ENCODE measurements around the gene THADA.

The THADA gene

DNA sequence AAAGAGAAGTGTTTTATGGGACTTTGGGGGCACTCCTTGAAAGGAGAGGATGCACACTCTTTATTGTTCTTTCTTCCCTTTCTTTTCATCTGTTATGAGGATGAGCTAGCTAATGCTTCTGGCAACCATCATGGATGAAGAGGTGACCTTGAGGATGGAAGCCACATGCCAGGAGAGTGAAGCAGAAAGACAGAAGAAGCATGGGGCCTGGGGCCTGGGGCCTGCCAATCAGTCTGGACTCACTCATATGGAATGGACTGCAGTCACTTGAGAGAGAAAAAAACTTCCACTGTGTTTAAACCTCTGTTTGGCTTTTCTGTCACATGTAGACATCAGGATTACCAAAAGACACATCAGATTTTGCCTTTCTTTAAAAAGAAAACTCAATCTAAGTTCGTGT, 333.6 kb downstream of the THADA start:
- Histone ChIP-seq H3K9me3 (ENCODE audit: control insufficient read depth in 2 of 2, low read length in 2 of 2) (no peaks in the 10 kb centered on the region), H3K4me3 (ENCODE audit: low read length in 2 of 2) (no peak overlapping the region), H3K36me3 (ENCODE audit: control insufficient read depth in 2 of 2, insufficient read depth in 2 of 2, low read length in 2 of 2) (no peaks in the 10 kb centered on the region), H3K27me3 (ENCODE audit: control insufficient read depth in 1 of 2, insufficient read depth in 2 of 2, low read length in 2 of 2) (no peaks in the 10 kb centered on the region), H3K27ac (ENCODE audit: low read length) (no peak overlapping the region), H3K9ac (ENCODE audit: low read length in 2 of 2) (no peak overlapping the region), H3K4me1 (ENCODE audit: control insufficient read depth, insufficient read depth, low read length) (peaks cover 29% of the 10 kb centered on the region)

DNA sequence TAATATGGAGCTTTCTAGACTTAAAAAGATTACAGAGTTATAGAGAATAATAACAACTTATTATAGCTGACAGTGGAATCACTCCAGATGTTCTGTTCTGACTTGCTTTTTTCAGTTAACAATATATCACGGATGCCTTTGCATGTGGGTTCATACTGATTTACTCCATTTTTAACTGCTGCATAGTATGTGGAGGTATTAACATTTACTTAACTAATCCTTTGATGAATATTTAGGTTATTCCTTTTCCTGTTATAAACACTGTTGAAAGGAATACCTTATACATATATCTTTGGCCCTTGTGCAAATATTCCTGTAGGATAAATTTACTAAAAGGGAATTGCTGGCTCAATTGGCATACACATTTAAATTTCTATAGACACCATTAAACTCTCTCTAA, 336.3 kb downstream of the THADA start:
- H3K27ac ChIP-seq (ENCODE audit: low read length), result no peak overlapping the region
- peaks cover 17% of the 10 kb centered on the region for H3K4me1 ChIP-seq (ENCODE audit: control insufficient read depth, insufficient read depth, low read length)
- no peak overlapping the region for H3K4me3 ChIP-seq (ENCODE audit: low read length in 2 of 2)
- no peaks in the 10 kb centered on the region for H3K36me3 ChIP-seq (ENCODE audit: control insufficient read depth in 2 of 2, insufficient read depth in 2 of 2, low read length in 2 of 2)
- H3K9ac ChIP-seq (ENCODE audit: low read length in 2 of 2), result no peak overlapping the region
- H3K27me3 ChIP-seq (ENCODE audit: control insufficient read depth in 1 of 2, insufficient read depth in 2 of 2, low read length in 2 of 2), result no peaks in the 10 kb centered on the region
- no peaks in the 10 kb centered on the region for H3K9me3 ChIP-seq (ENCODE audit: control insufficient read depth in 2 of 2, low read length in 2 of 2)

DNA sequence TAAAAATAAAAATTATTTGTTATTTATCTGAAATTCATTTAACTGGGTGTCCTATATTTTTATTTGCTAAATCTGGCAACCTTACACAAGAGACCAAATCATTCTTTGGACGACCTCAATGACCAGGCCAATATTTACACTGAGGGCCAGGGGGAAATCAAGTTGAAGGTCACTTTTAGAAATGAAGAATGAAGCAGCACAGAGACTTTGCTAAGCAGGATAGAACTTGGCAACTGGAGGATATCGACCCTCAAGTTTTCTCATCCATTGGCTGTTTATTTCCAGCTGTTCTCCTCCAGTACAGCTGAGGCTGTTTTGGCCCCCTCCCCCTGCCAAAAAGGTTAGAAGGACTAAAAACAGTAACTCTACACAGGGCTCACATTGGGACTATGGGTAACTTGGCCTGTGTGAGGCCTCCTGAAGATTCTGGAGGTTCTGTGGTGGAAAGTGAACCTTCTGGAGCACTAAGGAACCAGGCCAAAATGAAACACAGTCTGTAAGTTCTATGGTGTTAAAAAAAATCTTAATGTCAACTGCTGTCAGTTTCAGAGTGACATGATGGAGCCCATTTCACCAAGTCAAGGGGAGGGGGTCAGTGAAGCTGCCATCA, 337.2 kb downstream of the THADA start:
- H3K36me3 ChIP-seq (ENCODE audit: control insufficient read depth in 2 of 2, insufficient read depth in 2 of 2, low read length in 2 of 2), result no peaks in the 10 kb centered on the region
- no peaks in the 10 kb centered on the region for H3K9me3 ChIP-seq (ENCODE audit: control insufficient read depth in 2 of 2, low read length in 2 of 2)
- no peak overlapping the region for H3K4me3 ChIP-seq (ENCODE audit: low read length in 2 of 2)
- peaks cover 13% of the 10 kb centered on the region for H3K4me1 ChIP-seq (ENCODE audit: control insufficient read depth, insufficient read depth, low read length)
- H3K9ac ChIP-seq (ENCODE audit: low read length in 2 of 2), result no peak overlapping the region
- no peak overlapping the region for H3K27ac ChIP-seq (ENCODE audit: low read length)
- no peaks in the 10 kb centered on the region for H3K27me3 ChIP-seq (ENCODE audit: control insufficient read depth in 1 of 2, insufficient read depth in 2 of 2, low read length in 2 of 2)

DNA sequence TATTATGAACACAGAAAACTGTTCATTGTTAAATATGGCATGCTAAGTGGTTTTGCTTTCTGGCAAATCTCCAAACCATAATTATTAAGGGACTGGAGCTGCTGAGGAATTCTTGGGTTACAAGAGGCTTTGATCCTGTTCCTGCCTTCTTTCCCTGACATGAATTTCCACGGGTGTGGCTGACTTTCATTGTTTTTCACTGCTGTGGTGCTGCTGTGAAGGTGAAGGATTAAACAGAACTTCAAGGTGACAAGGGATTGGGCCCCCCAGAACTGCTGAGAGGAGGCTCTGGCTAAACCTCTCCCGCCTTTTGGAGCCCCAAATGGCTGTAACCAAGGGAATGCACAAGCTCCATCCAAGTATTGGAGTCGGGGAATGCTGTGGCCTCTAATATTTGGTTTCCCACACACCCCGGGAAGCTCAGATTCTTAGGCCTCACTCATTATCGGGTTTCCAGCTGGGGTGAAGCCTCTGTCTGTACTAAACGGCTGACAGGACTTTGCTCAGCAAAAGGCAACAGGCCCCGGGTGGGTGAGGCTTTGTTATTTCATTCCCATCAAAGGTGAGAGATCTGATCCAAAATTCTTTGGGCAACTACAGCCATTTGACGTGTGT, 340.4 kb downstream of the THADA start:
- H3K9me3 ChIP-seq (ENCODE audit: control insufficient read depth in 2 of 2, low read length in 2 of 2), result no peaks in the 10 kb centered on the region
- H3K36me3 ChIP-seq (ENCODE audit: control insufficient read depth in 2 of 2, insufficient read depth in 2 of 2, low read length in 2 of 2), result no peaks in the 10 kb centered on the region
- peak overlapping the region; percentile 18 for H3K27ac ChIP-seq (ENCODE audit: low read length)
- no peak overlapping the region for H3K4me3 ChIP-seq (ENCODE audit: low read length in 2 of 2)
- H3K4me1 ChIP-seq (ENCODE audit: control insufficient read depth, insufficient read depth, low read length), result peaks cover 34% of the 10 kb centered on the region
- no peaks in the 10 kb centered on the region for H3K27me3 ChIP-seq (ENCODE audit: control insufficient read depth in 1 of 2, insufficient read depth in 2 of 2, low read length in 2 of 2)
- H3K9ac ChIP-seq (ENCODE audit: low read length in 2 of 2), result no peak overlapping the region

DNA sequence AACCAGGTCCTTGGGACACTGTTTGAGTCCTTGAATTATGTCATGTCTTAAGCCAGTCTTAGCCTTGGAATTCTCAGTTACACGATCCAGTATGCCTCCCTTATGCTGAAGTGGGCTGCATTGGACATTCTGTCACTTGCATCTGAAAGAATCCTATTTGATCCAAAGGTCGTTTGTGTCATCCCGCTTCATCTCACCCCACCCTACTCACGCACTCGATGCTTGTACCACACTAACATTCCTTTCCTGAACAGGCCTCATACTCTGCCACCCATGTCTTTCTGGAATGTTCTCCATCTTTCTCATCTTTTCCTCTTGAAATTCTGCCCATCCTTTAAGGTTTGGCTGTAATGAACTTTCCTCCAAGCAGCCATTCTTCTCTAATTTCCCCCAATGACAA, 341.5 kb downstream of the THADA start:
- H3K4me1 ChIP-seq (ENCODE audit: control insufficient read depth, insufficient read depth, low read length), result peaks cover 39% of the 10 kb centered on the region
- H3K4me3 ChIP-seq (ENCODE audit: low read length in 2 of 2), result no peak overlapping the region
- H3K9ac ChIP-seq (ENCODE audit: low read length in 2 of 2), result no peak overlapping the region
- H3K27ac ChIP-seq (ENCODE audit: low read length), result no peak overlapping the region
- H3K9me3 ChIP-seq (ENCODE audit: control insufficient read depth in 2 of 2, low read length in 2 of 2), result no peaks in the 10 kb centered on the region
- H3K27me3 ChIP-seq (ENCODE audit: control insufficient read depth in 1 of 2, insufficient read depth in 2 of 2, low read length in 2 of 2), result no peaks in the 10 kb centered on the region
- no peaks in the 10 kb centered on the region for H3K36me3 ChIP-seq (ENCODE audit: control insufficient read depth in 2 of 2, insufficient read depth in 2 of 2, low read length in 2 of 2)

DNA sequence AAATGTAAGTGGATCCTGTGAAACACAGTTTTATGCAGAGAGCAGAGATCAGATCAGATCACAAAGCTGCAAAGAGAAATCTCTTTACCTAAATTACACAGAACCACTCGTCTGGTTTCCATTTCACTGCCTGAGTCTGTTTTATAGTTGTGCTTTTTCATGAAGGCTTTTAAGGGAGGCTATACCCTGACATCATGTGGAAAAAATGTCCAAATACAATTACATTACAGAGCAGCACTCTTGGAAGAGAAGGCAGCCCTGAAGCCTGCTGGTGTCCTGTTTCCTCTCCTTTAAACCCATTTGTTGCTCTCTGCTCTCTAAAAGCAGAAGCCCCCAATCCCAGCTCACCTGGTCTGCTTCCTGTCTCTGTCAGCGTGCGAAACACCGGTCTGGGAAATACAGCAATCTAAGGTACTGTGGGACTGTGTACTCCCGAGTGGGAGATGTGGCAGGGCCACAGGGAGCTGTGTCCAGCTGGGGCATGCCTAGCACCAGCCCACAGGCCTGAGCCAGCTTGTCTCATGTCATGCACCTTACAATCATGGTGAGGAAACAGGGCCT, 344.6 kb downstream of the THADA start:
- Histone ChIP-seq H3K36me3 (ENCODE audit: control insufficient read depth in 2 of 2, insufficient read depth in 2 of 2, low read length in 2 of 2) (no peaks in the 10 kb centered on the region), H3K27me3 (ENCODE audit: control insufficient read depth in 1 of 2, insufficient read depth in 2 of 2, low read length in 2 of 2) (no peaks in the 10 kb centered on the region), H3K27ac (ENCODE audit: low read length) (peak overlapping the region; percentile 96), H3K9ac (ENCODE audit: low read length in 2 of 2) (peak overlapping the region; percentile 46 to 81), H3K4me3 (ENCODE audit: low read length in 2 of 2) (peak overlapping the region in 1 of 2 donors; percentile 54), H3K9me3 (ENCODE audit: control insufficient read depth in 2 of 2, low read length in 2 of 2) (no peaks in the 10 kb centered on the region), H3K4me1 (ENCODE audit: control insufficient read depth, insufficient read depth, low read length) (peaks cover 39% of the 10 kb centered on the region)

DNA sequence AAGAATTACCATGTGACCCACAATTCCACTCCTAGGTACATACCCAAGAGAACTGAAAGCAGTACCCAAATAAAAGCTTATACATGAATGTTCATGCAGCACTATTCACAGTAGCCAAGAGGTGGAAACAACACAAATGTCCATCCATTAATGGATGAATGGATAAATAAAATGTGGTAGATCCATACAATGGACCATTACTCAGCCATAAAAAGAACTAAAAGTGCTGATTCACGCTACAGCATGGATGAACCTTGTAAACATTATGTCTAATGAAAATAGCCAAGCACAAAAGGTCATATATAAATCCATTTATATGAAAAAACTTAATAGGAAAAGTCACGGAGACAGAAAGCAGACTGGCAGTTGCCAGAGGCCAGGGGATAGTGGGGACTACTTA, 345.8 kb downstream of the THADA start:
- no peak overlapping the region for H3K9ac ChIP-seq (ENCODE audit: low read length in 2 of 2)
- peak overlapping the region; percentile 58 for H3K27ac ChIP-seq (ENCODE audit: low read length)
- H3K36me3 ChIP-seq (ENCODE audit: control insufficient read depth in 2 of 2, insufficient read depth in 2 of 2, low read length in 2 of 2), result no peaks in the 10 kb centered on the region
- H3K4me1 ChIP-seq (ENCODE audit: control insufficient read depth, insufficient read depth, low read length), result peaks cover 32% of the 10 kb centered on the region
- H3K9me3 ChIP-seq (ENCODE audit: control insufficient read depth in 2 of 2, low read length in 2 of 2), result no peaks in the 10 kb centered on the region
- H3K4me3 ChIP-seq (ENCODE audit: low read length in 2 of 2), result no peak overlapping the region
- no peaks in the 10 kb centered on the region for H3K27me3 ChIP-seq (ENCODE audit: control insufficient read depth in 1 of 2, insufficient read depth in 2 of 2, low read length in 2 of 2)

DNA sequence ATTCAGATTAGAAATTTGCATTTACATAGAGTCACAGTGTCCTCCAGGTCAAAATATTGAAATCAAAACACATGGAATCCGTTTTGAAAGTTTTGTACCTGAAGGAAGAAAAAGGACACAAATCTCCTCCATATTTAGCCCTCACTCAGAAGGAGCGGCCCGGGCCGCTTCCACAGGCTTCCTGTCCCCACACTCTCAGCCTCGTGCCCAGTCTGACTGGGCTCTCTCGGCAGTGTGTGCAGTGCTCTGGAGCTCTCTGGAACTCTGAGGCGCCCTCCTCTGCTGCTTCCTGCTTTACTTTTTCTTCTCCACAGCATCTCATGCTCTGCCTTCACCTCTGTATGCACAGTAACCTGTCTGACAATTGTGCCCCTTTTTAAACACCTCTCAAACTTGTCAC, 347.2 kb downstream of the THADA start:
- Histone ChIP-seq H3K9ac (ENCODE audit: low read length in 2 of 2) (no peak overlapping the region), H3K9me3 (ENCODE audit: control insufficient read depth in 2 of 2, low read length in 2 of 2) (no peaks in the 10 kb centered on the region), H3K36me3 (ENCODE audit: control insufficient read depth in 2 of 2, insufficient read depth in 2 of 2, low read length in 2 of 2) (no peaks in the 10 kb centered on the region), H3K27ac (ENCODE audit: low read length) (peak overlapping the region; percentile 58), H3K27me3 (ENCODE audit: control insufficient read depth in 1 of 2, insufficient read depth in 2 of 2, low read length in 2 of 2) (no peaks in the 10 kb centered on the region), H3K4me3 (ENCODE audit: low read length in 2 of 2) (no peak overlapping the region), H3K4me1 (ENCODE audit: control insufficient read depth, insufficient read depth, low read length) (peaks cover 32% of the 10 kb centered on the region)

DNA sequence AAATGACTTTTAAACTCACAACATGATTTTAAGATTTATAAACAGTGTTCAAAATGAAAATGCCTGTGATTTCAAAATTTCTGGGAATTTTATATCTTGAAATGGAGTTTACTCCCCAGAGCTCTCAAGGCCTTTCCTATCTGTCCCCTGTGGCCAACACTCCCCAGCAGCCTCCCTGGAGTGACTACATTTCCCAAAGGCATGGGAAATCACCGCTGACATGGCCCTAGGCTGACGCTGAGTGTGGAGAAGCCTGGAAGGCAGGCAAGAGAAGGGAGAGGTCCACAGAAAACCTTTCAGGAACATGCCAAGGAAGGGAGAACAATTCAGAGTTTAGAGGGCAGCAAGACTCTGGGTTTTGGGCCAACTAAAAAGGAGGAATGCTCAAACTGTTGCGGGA, 349.2 kb downstream of the THADA start:
- H3K4me3 ChIP-seq (ENCODE audit: low read length in 2 of 2), result no peak overlapping the region
- no peaks in the 10 kb centered on the region for H3K36me3 ChIP-seq (ENCODE audit: control insufficient read depth in 2 of 2, insufficient read depth in 2 of 2, low read length in 2 of 2)
- H3K27me3 ChIP-seq (ENCODE audit: control insufficient read depth in 1 of 2, insufficient read depth in 2 of 2, low read length in 2 of 2), result no peaks in the 10 kb centered on the region
- peaks cover 22% of the 10 kb centered on the region for H3K4me1 ChIP-seq (ENCODE audit: control insufficient read depth, insufficient read depth, low read length)
- no peak overlapping the region for H3K9ac ChIP-seq (ENCODE audit: low read length in 2 of 2)
- H3K27ac ChIP-seq (ENCODE audit: low read length), result no peak overlapping the region
- H3K9me3 ChIP-seq (ENCODE audit: control insufficient read depth in 2 of 2, low read length in 2 of 2), result no peaks in the 10 kb centered on the region

DNA sequence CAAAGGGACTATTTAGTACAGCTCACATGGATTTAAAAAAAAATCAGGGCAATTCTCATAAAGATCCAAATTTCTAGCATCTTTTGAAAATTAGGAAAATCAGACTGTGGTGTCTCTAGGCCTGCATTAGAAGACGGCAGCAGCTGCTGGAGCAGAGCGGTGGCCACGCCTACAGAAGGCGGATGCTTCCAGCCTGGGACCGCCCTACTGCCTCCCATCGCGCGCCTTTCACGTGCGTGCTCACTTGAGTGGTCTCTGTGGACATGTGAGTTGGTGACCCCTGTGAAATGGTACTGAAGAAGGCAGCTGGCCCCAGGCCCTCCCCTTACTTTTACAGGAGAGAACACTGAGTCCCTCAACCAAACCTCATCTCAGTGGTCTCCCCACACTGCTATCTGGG, 354.3 kb downstream of the THADA start:
- no peak overlapping the region for H3K4me3 ChIP-seq (ENCODE audit: low read length in 2 of 2)
- H3K9ac ChIP-seq (ENCODE audit: low read length in 2 of 2), result no peak overlapping the region
- no peaks in the 10 kb centered on the region for H3K9me3 ChIP-seq (ENCODE audit: control insufficient read depth in 2 of 2, low read length in 2 of 2)
- H3K36me3 ChIP-seq (ENCODE audit: control insufficient read depth in 2 of 2, insufficient read depth in 2 of 2, low read length in 2 of 2), result no peaks in the 10 kb centered on the region
- H3K4me1 ChIP-seq (ENCODE audit: control insufficient read depth, insufficient read depth, low read length), result peaks cover 3% of the 10 kb centered on the region
- H3K27me3 ChIP-seq (ENCODE audit: control insufficient read depth in 1 of 2, insufficient read depth in 2 of 2, low read length in 2 of 2), result no peaks in the 10 kb centered on the region
- no peak overlapping the region for H3K27ac ChIP-seq (ENCODE audit: low read length)

DNA sequence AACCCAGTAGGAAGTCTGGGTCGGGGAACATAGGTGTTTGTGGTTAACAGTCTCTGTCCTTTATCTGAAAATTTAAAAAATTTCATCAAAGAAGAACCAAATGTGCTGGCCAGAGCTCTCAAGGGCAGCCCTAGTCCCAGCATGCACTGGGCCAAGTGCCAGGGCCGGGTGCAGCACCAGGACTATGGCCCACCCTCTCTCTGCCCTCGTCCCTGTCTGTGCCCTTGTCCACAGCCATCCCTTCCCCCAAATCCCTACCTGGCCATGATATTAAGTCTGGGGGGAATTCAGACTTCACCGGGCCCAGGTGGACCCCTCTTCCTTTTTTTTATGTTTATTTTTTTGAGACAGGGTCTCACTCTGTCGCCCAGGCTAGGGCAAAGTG, 355.1 kb downstream of the THADA start:
- no peaks in the 10 kb centered on the region for H3K9me3 ChIP-seq (ENCODE audit: control insufficient read depth in 2 of 2, low read length in 2 of 2)
- no peaks in the 10 kb centered on the region for H3K36me3 ChIP-seq (ENCODE audit: control insufficient read depth in 2 of 2, insufficient read depth in 2 of 2, low read length in 2 of 2)
- H3K4me3 ChIP-seq (ENCODE audit: low read length in 2 of 2), result no peak overlapping the region
- H3K27ac ChIP-seq (ENCODE audit: low read length), result no peak overlapping the region
- H3K27me3 ChIP-seq (ENCODE audit: control insufficient read depth in 1 of 2, insufficient read depth in 2 of 2, low read length in 2 of 2), result no peaks in the 10 kb centered on the region
- peaks cover 8% of the 10 kb centered on the region for H3K4me1 ChIP-seq (ENCODE audit: control insufficient read depth, insufficient read depth, low read length)
- H3K9ac ChIP-seq (ENCODE audit: low read length in 2 of 2), result no peak overlapping the region

All from stomach smooth muscle (tissue), 2 donors.